WTC11 (cell line): ENCODE data around the gene RPS21.

ENCODE experiments used
- AFF4 ChIP-seq: sonication (generic); formaldehyde crosslinking; IDR thresholded peaks from 2 replicates; pipeline ENCODE4 v1.8.1; 2023; ENCODE audit warnings: mild to moderate bottlenecking, missing genetic modification reagents, borderline replicate concordance
- CTCF ChIP-seq: fragments of 200-600 bp; IDR thresholded peaks from 2 replicates; pipeline ENCODE4 v1.8.0; 2022; ENCODE audit warnings: antibody characterized with exemption
- MAX ChIP-seq: sonication (generic); formaldehyde crosslinking; IDR thresholded peaks from 2 replicates; pipeline ENCODE4 v1.8.0; 2022; ENCODE audit warnings: mild to moderate bottlenecking, missing genetic modification reagents
- PRDM15 ChIP-seq: sonication (generic); formaldehyde crosslinking; IDR thresholded peaks from 2 replicates; pipeline ENCODE4 v1.8.0; 2022; ENCODE audit warnings: missing genetic modification reagents
- ZNF423 ChIP-seq: fragments of 250-450 bp; sonication (Bioruptor Pico); IDR thresholded peaks from 2 replicates; pipeline ENCODE4 v2.1.2; 2022; ENCODE audit warnings: mild to moderate bottlenecking, moderate library complexity

- TF ChIP-seq AFF4 (CRISPR knock-in tag) (no peak), ZNF423 (CRISPR knock-in tag) (no peak), CTCF (no peak), MAX (no peak), PRDM15 (no peak)
Measured at GRCh38 chr20:62416651-62417637, 30.0 kb downstream of the RPS21 start.
